ENCODE data around the gene LETM1. TPM values are rescaled to one million over a fixed set of nuclear protein-coding genes. Genes with fewer than 3 reads are reported as not detected.
A peak's percentile ranks its signal among the peaks of the same experiment; 100 is the strongest.

The LETM1 gene
- total RNA-seq (ENCODE audit: low replicate concordance), result 16.9 and 34.8 TPM in 2 replicates

DNA sequence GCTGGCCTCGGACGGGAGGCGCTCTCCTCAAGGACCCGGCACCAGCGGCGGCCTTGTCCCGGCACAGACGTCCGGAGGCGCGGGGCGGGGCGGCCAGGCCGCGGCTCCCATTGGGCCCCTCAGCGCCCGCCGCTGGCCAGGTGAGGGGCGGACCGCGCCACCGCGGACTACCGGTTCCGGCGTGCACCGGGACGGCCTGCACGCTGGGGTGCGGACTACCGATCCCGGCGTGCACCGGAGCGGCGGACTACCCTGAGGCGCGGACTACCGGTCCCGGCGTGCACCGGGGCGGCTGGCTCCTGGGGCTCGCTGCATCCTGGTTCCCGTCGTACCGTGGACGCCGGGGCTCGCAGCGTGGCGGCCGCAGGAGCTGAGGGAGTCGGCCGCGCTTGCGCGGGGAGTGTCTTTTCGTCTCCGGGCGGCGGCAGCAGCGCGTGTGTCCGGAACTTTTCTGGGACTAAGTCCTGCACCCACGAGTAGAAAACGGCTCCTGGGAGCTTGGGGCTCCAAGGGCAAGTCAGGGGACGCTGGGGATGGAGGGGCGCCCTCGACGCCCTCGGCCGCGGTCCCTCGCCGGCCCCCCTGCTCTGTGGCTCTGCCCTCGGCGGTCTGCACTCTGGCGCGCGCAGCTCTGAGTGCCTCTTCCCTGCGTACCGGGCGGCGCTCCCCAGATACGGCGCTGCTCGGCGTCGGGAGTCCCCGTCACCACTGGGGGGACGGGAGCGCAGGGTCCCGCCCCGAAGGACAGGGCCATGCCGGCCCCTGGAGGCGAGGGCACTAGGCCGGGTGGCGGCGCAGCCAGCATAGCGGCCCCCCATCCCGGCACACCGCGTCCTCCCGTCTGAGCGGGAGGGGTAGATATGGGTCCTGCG lies at the start of gene LETM1:
LETM1 (minus strand) TSS at position 86 of the 872 bp plus-strand sequence. CDS start 206 bp downstream, outside the sequence.
- H3K27ac ChIP-seq, result no peak within 1 kb of the TSS
- peak within 1 kb of the TSS; percentile 95 for H2AFZ ChIP-seq (replicated peaks)
- TF ChIP-seq EZH2phosphoT487 (IDR thresholded peaks at IDR 0.05) (no peak), EZH2 (IDR thresholded peaks at IDR 0.05) (peak; percentile 75)
- TF ChIP-seq, protein P1, sequence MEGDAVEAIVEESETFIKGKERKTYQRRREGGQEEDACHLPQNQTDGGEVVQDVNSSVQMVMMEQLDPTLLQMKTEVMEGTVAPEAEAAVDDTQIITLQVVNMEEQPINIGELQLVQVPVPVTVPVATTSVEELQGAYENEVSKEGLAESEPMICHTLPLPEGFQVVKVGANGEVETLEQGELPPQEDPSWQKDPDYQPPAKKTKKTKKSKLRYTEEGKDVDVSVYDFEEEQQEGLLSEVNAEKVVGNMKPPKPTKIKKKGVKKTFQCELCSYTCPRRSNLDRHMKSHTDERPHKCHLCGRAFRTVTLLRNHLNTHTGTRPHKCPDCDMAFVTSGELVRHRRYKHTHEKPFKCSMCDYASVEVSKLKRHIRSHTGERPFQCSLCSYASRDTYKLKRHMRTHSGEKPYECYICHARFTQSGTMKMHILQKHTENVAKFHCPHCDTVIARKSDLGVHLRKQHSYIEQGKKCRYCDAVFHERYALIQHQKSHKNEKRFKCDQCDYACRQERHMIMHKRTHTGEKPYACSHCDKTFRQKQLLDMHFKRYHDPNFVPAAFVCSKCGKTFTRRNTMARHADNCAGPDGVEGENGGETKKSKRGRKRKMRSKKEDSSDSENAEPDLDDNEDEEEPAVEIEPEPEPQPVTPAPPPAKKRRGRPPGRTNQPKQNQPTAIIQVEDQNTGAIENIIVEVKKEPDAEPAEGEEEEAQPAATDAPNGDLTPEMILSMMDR (IDR thresholded peaks at IDR 0.05), result peak; percentile 36
- no peaks in the 10 kb centered on the region for H3K36me3 ChIP-seq
- H3K9ac ChIP-seq, result peak within 1 kb of the TSS; percentile 18
- DNase-seq (ENCODE audit: low spot score), result peak; percentile 99
- peaks cover 6% of the 10 kb centered on the region for H3F3A ChIP-seq (ENCODE audit: low read depth)
- no peaks in the 10 kb centered on the region for H3K9me3 ChIP-seq (ENCODE audit: low read depth)
- H3K4me2 ChIP-seq, result peak within 1 kb of the TSS; percentile 98
- peaks cover 50% of the 10 kb centered on the region for H3K27me3 ChIP-seq
- peak within 1 kb of the TSS; percentile 74 for H3K4me3 ChIP-seq
- Mint-ChIP-seq H3K9me3 (no peaks in the 10 kb centered on the region), H3K4me1 (peaks cover 45% of the 10 kb centered on the region), H3K27me3 (ENCODE audit: insufficient read depth, low read depth) (peaks cover 5% of the 10 kb centered on the region), H3K36me3 (peaks cover 6% of the 10 kb centered on the region), H3K4me3 (peak within 1 kb of the TSS; percentile 86), H3K27ac (no peak within 1 kb of the TSS)
- peaks cover 37% of the 10 kb centered on the region for H4K20me1 ChIP-seq (ENCODE audit: low read depth)
- H3K79me2 ChIP-seq (ENCODE audit: low read depth), result peaks cover 41% of the 10 kb centered on the region
- H3K4me1 ChIP-seq, result peaks cover 4% of the 10 kb centered on the region

DNA sequence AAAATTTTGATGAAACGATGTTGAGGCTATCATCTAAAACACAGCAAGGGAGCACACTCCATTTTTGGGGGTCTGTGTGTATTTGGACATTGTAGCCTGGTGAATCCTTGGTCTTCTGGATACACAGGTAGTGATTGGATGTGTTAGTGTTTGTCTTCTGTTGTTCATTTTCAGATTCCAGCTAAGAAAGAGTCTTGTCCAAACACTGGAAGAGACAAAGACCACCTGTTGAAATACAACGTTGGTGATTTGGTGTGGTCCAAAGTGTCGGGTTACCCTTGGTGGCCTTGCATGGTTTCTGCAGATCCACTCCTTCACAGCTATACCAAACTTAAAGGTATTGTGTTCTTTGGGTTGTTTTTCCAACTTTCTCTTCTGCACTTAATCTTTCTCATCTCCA lies 48.1 kb upstream of the LETM1 start:
- Histone ChIP-seq H3K36me3 (no peaks in the 10 kb centered on the region), H3K4me3 (no peak overlapping the region), H2AFZ (replicated peaks) (no peak overlapping the region), H3K9ac (no peak overlapping the region), H3K27ac (no peak overlapping the region), H4K20me1 (ENCODE audit: low read depth) (peaks cover 100% of the 10 kb centered on the region), H3K4me1 (peaks cover 7% of the 10 kb centered on the region), H3K27me3 (no peaks in the 10 kb centered on the region), H3K9me3 (ENCODE audit: low read depth) (no peaks in the 10 kb centered on the region), H3K79me2 (ENCODE audit: low read depth) (peaks cover 98% of the 10 kb centered on the region), H3F3A (ENCODE audit: low read depth) (peaks cover 19% of the 10 kb centered on the region), H3K4me2 (no peak overlapping the region)
- Mint-ChIP-seq H3K4me1 (peaks cover 33% of the 10 kb centered on the region), H3K36me3 (peaks cover 51% of the 10 kb centered on the region), H3K4me3 (no peak overlapping the region), H3K9me3 (no peaks in the 10 kb centered on the region), H3K27ac (no peak overlapping the region), H3K27me3 (ENCODE audit: insufficient read depth, low read depth) (peaks cover 2% of the 10 kb centered on the region)
- TF ChIP-seq, protein P1 (IDR thresholded peaks at IDR 0.05), result no peak
- TF ChIP-seq EZH2phosphoT487 (IDR thresholded peaks at IDR 0.05) (no peak), EZH2 (IDR thresholded peaks at IDR 0.05) (no peak)
- no peak for DNase-seq (ENCODE audit: low spot score)

DNA sequence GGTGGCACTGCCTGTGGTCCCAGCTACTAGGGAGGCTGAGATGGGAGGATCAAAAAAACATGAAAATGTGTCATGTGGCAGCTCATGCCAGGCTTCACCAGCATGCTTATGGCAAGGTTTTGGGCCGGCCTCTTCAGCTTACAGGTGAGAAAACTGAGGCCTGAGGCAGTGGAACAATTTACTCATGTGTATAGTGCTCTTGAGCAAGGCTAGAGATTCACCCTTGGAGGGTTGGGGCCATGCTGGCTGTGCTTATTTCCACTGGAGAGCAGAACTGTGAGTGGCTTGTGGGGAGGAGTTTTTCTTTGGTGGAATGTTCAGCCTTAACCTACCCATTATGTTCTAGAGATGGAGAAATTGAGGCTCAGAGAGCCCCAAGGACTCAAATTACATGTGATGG lies 47.1 kb upstream of the LETM1 start:
- H3K27me3 ChIP-seq, result no peaks in the 10 kb centered on the region
- Mint-ChIP-seq H3K9me3 (no peaks in the 10 kb centered on the region), H3K27me3 (ENCODE audit: insufficient read depth, low read depth) (peaks cover 2% of the 10 kb centered on the region), H3K27ac (no peak overlapping the region), H3K4me3 (no peak overlapping the region), H3K36me3 (peaks cover 47% of the 10 kb centered on the region), H3K4me1 (peaks cover 35% of the 10 kb centered on the region)
- H4K20me1 ChIP-seq (ENCODE audit: low read depth), result peaks cover 100% of the 10 kb centered on the region
- peaks cover 10% of the 10 kb centered on the region for H3K4me1 ChIP-seq
- H2AFZ ChIP-seq (replicated peaks), result no peak overlapping the region
- no peak for DNase-seq (ENCODE audit: low spot score)
- H3K27ac ChIP-seq, result no peak overlapping the region
- no peak overlapping the region for H3K4me2 ChIP-seq
- H3K4me3 ChIP-seq, result no peak overlapping the region
- no peaks in the 10 kb centered on the region for H3K9me3 ChIP-seq (ENCODE audit: low read depth)
- TF ChIP-seq EZH2phosphoT487 (IDR thresholded peaks at IDR 0.05) (no peak), EZH2 (IDR thresholded peaks at IDR 0.05) (no peak)
- TF ChIP-seq, protein P1 (IDR thresholded peaks at IDR 0.05), result no peak
- H3F3A ChIP-seq (ENCODE audit: low read depth), result peaks cover 23% of the 10 kb centered on the region
- no peaks in the 10 kb centered on the region for H3K36me3 ChIP-seq
- H3K9ac ChIP-seq, result no peak overlapping the region
- H3K79me2 ChIP-seq (ENCODE audit: low read depth), result peaks cover 100% of the 10 kb centered on the region

Data from neural progenitor cell (in vitro differentiated cells).